GM19328 (cell line): ENCODE measurements around the gene CHAF1B.
"Not testable (repeated sequence)": the region's sequence is repeated elsewhere in the genome, so short reads cannot be mapped to it uniquely, and the experiment has no call there.

ENCODE experiments used
- ATAC-seq: cut with Tn5 transposase; IDR thresholded peaks from one replicate; pipeline ENCODE4 v1.9.1; 2021; ENCODE audit warnings: mild to moderate bottlenecking, moderate library complexity; ENCODE audit not compliant: unreplicated experiment

CHAF1B gene

DNA sequence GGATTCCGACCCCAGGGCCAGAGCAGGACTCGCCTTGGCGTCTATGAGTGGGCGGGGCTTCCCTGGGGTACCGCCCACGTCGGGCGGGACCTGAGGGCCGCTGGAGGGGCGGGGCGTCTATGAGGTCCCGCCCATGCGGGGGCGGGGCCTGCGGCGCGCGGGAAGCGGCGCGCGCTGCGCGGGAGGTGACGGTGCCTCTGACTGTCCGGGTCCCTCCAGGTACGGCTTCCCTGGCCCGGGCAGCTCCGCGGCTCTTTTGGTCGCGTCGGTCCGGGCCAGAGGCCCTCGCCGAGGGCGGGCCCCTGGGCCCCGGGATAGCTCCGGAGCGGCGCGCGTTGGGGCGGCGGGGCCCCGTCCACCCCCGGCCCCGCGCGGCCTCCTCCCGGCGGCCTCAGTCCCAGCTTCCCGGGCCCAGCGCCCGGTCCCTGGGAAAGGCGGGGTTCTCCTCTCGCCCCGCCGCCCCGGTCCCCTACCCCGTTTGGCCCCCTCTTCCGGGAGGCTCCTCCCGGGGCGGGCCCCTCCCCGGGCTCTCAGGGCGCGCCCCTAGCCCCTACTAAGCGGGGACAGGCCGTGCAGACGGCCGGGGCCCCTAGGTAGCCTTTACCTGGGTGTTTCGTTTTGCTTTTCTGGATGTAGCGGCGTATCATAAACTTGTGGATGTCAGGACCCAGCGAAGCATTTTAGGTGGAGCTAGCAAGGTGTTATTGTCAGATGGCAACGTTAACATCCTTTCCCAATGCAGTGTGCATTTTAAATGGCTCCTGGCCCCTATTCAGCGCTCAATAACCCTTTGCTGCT lies at the start of gene CHAF1B:
Gene CHAF1B, plus strand, starts transcription at position 160 of the 798 bp plus-strand sequence. CDS start 745 bp downstream, outside the sequence.
- peak; percentile 87 for ATAC-seq

DNA sequence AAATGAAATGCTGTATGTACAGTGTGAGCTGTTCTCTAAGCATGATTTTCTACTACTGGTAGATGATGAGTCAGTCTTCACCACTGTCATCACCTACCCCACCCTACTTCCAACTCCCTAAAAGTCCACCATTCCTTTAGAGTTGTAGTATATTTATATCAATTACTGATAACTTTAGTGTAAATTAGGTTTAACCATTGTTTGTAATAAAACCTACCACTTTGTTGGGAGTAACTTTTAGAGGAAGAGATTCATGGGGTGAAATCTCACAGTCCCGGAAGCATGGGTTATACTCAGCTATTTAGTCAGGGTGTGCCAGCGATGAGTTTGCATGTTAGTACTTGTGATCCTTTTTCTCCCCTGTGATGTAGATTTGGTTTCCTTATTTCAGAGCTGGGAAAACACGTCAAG lies 48.1 kb upstream of the CHAF1B start:
- ATAC-seq = no peak

DNA sequence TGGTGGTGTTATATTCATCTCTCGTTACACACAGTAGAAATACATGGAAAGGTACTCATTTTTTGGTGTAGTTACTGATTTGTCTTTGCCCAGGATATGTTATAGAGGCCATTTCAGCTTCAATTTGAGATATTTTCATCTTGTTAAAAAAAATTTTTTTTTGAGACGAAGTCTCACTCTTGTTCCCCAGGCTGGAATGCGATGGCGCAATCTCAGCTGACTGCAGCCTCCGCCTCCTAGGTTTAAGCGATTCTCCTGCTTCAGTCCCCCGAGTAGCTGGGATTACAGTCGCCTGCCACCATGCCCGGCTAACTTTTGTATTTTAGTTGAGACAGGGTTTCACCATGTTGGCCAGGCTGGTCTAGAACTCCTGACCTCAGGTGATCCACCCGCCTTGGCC lies 46.2 kb upstream of the CHAF1B start:
- ATAC-seq = no peak

DNA sequence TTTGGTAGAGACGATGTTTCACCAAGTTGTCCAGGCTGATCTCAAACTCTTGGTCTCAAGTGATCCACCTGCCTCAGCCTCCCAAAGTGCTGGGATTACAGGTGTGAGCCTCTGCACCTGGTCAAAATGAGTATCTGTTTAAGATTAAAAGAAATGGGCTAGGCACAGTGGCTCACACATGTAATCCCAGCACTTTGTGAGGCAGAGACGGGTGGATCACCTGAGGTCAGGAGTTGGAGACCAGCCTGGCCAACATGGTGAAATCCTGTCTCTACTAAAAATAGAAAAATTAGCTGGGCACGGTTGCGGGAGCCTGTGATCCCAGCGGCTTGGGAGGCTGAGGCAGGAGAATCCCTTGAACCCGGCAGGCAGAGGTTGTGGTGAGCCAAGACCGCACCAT lies 42.6 kb upstream of the CHAF1B start:
- ATAC-seq = not testable (repeated sequence)

DNA sequence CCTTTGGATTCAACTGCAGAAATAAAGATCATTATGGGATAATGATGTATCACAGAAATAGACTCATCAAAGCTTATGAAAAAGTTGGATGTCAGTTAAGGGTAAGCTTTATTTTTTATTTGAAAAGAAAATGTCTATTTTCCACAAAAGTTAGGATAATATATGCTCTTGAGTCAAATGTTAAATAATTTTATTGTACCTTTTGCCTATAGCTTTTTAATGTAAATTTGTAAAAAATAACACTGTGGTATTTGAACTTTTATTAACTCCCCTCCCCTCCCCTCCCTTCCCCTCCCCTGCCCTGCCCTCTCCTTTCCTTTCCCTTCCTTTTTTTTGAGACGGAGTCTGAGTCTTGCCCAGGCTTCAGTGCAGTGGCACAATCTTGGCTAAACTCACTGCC lies 40.3 kb upstream of the CHAF1B start:
- no peak for ATAC-seq

DNA sequence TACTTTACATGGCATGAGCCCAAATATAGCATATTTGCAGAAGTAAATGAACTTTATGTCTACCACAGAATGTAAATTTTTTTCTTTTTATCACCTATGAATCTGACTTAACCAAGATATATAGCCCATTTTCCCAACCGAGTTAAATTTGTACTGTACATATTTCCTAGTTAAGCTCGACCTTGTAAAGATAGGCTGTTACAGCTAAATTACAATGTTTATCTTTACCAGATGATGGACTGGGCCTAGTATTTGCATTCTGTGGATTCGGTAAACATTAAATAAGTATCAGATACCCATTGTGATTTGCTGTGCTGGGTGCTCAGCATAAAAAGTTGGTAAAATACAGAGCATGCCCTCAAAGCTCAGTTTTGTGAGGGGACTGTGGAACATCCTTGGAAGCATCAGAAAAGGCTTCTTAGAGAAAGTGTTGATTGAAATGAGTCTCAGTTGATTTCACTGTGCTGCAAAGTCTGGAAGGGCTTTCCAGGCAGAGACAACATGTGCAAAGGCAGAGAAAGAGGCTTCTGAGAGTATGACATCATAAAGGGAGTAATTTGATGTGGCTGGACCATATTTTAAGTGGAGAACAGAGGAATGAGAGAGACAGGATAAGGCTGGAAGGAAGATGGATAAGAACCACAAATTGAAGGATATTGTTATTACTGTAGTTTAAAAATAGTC lies 37.8 kb upstream of the CHAF1B start:
- ATAC-seq = no peak

DNA sequence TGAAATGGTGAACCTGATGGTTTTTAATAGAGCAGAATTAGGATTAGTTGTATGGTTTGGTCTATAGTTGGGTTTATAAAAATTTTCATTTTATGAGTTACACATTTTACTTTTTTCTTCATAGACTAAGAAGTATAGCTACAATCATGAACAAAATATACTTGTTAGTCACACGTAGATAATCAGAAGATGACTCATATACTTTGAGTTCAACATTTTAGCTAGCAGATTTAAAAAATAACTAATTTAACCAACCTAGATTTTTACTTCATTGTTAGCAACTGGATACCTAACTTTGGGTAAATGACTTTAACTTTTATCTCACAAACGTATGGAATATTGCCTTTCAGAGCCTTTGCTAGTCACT lies 37.2 kb upstream of the CHAF1B start:
- no peak for ATAC-seq

DNA sequence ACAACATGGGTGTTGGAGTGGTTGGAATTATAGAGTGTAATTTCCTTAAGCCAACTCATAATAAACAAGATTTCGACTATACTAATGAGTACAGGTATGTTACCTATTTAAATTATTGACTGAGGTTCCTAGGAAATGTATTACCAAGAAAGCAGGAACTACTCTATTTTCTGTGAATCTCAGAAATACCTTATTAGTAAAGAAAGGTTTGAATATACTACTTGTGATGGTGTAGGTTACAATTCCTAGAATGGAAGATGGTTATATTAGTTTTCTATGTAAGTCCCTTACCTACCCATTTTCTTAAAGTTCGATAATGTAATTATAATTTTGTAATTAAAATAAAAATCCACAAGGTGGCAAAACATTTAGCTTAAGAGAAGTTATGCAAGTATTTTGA lies 35.9 kb upstream of the CHAF1B start:
- no peak for ATAC-seq

DNA sequence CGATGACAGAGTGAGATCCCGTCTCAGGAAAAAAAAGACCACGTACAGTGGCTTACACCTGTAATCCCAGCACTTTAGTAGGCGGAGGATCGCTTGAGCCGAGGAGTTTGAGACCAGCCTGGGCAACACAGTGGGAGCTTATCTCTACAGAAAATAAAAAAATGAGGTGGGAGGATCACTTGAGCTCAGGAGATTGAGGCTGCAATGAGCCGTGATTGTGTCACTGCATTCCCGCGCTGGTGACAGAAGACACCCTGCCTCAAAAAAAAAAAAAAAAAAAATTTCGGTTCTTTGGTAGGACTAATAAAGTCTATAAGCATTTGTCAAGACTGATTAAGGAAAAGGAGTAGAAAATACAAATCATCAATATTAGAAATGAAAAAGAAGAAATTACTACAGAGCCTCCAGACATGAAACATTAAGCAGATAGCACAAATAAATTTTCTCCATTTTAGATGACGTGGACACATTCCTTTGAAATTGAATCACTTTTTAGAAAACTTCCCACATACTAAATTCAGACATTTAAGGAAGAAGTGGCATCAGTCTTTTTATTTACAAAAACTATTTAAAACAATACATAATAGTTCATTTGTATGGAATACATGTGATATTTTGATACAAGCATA lies 34.8 kb upstream of the CHAF1B start:
- no peak for ATAC-seq

DNA sequence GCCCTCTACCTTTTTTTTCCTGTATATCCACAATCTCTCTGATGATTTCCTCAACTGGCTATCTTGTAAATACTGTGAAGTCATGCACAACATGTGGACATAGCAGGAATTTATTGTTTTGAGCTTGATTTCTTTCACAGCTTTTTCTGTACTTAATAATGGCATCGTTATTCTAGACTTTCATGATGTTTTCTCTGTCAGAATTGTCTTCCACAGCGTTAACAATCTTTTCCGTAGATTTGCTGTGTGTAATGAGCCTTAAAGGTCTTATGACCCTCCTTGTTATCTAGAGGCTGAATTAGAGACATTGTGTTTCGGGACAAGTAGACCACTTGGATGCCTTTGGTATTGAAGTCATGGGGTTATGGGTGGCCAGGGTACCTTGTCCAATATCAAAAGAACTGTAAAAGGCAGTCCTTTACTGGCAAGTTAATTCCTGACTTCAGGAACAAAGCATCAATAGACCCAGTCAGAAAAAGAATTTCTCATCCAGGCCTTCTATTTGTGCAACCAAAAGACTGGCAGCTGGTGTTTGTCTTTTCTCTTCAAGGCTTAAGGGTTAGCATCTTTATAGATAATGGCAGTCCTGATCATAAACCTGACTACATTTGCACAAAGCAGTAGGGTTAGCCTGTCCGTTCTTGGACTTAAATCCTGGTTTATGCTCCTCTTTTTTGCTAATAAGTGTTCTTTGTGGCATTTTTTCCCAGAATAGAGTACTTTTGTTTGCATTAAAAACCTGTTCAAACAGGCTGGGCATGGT lies 30.1 kb upstream of the CHAF1B start:
- no peak for ATAC-seq

DNA sequence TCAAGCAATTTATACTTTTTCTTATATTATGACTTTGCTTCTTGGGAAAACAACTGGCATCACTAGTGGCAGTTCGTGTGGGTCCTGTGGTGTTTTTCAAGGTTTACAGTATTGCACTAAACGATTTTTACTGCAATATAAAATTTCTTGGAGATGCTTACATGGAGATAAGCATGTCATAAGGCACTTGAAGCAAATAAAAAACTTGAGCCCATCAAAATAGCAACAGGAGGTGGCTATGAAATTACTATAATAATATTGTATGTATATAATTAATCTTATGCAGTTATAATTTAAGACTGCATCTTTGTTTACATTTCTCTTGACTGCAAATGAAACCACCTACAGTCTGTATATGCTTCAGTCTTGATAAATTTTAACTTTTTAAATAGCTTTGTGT lies 29.3 kb upstream of the CHAF1B start:
- ATAC-seq = no peak

DNA sequence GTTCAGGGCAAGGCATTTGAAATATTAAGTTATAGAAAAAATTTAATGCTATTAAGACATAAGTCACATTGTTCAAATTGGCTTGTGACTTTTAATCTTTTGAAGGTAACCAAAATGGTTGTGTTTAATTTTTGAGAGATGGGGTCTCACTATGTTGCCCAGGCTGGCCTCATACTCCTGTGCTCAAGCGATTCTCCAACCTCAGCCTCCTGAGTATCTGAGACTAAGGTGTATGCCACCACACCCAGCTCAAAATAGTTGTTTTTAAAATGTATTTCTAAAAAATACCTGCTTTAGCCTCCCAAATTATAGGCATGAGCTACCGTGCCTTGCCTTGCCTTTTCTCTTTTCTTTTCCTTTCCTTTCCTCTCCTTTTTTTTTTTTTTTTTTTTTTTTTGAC lies 26.0 kb upstream of the CHAF1B start:
- ATAC-seq = no peak

DNA sequence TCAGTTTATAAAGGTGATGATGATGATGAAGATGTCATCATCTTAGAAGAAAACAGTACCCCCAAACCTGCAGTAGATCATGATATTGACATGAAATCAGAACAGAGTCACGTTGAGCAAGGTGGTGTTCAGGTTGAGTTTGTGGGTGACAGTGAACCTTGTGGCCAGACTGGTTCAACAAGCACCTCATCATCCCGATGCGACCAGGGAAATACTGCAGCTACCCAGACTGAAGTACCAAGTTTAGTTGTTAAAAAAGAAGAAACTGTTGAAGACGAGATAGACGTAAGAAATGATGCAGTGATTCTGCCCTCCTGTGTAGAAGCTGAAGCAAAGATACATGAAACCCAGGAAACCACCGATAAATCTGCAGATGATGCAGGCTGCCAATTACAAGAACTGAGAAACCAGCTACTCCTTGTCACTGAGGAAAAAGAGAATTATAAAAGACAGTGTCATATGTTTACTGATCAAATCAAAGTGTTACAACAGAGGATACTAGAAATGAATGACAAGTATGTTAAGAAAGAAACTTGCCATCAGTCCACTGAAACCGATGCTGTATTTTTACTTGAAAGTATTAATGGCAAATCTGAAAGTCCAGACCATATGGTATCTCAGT lies 16.0 kb upstream of the CHAF1B start:
- ATAC-seq = no peak

DNA sequence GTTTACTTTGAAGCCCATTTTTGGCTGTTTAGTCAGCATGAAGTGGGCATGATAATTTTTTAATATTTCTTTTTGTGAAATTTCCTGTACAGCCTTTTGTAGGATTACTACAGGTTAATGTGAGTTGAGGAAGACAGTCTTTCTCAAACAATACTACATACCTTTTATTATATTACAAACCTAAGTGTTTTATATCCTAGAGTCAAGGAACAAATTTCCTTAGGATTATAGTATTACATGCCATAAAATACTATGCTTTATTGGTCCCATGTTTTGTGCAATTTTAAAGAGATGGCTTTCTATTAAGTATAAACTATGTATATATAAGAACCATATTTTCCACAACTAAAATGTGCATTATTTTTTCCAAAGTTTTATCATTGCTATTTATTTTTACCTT lies 9.2 kb upstream of the CHAF1B start:
- ATAC-seq = no peak

DNA sequence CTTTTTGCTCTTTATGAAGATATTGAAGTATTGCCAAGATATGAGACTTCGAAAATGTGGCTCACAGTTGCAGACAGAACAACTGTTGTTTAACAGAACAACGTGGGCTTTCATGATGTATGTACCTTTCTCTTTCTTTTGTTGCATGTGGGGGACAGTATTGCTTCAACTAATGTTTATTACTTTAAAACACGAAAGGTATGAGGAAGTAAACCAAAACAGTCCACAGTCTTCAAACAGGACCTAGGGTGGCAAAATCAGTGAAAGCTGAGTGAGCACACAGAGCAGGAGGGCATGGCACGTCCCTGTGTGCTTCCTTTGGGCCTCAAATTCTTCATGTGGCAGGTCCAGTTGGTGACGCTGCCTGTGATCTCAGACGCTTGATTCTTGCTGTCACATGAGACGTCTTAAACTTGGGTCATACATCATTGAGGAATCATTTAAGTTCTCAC lies 7.8 kb upstream of the CHAF1B start:
- ATAC-seq = no peak

DNA sequence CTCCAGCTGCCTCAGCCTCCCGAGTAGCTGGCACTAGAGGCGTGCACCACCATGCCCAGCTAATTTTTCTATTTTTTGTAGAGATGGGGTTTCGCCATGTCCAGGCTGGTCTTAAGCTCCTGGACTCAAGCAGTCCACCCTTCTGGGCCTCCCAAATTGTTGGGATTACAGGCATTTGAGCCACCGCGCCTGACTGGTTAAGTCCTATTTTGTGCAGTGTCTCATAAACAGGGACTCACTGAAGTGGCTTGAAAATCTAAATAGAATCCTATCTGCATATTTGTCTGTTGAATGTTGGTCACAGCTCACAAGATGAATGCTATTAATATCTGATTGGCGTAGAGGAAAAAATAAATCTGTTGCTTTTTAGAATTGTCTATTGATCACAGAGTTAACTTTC lies 5.9 kb upstream of the CHAF1B start:
- ATAC-seq = no peak

DNA sequence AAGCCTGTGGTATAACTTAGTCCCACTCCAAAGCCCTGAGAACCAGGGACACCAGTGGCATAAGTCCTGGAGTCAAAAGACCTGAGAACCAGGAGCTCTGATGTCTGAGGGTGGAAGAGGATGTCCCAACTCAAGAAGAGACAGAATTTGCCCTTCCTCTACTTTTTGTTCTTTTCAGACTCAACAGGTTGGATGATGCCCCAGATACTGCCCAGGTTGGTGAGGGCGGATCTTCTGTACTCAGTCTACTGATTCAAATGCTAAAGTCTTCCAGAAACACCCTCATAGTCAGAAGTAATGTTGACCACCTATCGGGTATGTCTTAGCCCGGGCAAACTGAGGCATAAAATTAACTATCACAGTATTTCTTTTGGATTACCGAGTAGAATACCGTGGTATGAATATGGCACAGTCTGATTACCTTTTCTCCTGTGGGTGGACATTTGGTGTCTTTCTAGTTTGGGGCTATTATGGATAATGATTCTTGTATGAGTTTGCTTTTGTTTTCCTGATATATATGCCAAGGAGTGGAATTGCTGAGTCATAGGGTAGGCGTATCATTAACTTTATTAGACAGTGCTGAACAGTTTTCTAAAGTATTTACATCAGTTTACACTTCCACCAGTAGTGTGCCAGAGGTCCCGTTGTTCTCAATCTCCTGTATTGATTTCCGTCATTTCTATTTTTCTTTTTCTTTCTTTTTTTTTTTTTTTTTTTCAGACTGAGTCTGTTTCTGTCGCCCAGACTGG lies 3.2 kb upstream of the CHAF1B start:
- no peak for ATAC-seq

DNA sequence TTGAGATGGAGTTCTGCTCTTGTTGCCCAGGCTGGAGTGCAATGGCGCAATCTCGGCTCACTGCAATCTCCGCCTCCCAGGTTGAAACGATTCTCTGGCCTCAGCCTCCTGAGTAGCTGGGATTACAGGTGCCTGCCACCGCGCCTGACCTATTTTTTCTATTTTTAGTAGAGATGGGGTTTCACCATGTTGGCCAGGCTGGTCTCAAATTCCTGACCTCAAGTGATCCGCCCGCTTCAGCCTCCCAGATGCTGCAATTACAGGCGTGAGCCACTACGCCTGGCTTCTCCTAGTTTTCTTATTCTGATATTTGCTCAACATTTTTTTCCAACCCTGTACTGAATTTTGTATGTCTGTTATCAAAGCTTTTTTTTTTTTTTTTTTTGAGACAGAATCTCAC lies 2.5 kb upstream of the CHAF1B start:
- ATAC-seq = not testable (repeated sequence)

DNA sequence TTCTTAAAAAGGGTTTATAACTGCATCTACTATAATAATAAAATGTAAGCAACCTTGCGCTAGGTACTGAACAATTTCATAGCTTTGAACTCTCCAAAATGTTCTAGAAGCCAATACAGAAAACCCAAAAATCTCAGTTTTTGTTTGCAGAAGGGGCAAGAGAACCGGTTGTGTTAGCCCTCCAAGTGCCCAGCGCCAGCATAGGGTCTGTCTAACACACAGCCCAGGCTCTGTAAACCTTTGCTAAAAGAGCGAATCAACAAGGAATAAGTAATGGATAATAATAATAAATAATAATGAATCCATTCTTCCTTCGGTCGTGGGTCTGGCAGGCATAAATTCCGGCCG lies 333 bp upstream of the CHAF1B start:
- no peak for ATAC-seq

DNA sequence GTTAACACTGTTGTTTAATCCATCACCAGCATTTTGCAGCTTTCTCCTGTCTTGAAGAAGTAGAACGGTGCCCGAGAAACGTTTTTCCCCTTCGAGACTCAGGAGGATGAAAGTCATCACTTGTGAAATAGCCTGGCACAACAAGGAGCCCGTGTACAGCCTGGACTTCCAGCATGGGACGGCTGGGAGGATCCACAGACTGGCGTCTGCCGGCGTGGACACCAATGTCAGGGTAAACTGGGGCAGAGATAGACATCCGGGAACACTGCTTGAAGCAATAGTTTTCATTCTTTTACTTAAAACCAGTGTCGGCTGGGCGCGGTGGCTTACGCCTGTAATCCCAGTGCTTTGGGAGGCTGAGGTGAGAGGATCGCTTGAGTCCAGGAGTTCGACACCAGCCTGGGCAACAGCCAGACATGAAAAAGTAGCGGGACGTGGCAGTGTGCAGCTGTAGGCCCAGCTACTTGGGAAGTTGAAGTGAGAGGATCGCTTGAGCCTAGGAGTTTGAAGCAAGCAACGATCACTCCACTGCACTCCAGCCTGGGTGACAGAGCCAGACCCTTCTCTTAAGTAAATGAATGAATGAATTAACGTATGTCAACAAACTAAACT lies 945 bp downstream of the CHAF1B start:
- ATAC-seq = no peak
